ENCODE data around the gene ACADSB.

ACADSB gene

GRCh38 chr10:122990278-122990677 is 18.5 kb upstream of the ACADSB start:
- Histone ChIP-seq H4K91ac (ENCODE audit: low read depth, low read length) (no peak overlapping the region), H3K4ac (ENCODE audit: low read depth, low read length) (no peak overlapping the region), H2BK120ac (ENCODE audit: insufficient read depth, low read length, poor library complexity) (no peak overlapping the region), H3K27ac (ENCODE audit: low read depth, low read length) (no peak overlapping the region), H2BK5ac (ENCODE audit: low read depth, low read length, poor library complexity) (no peak overlapping the region), H3K18ac (ENCODE audit: low read length) (no peak overlapping the region), H2AFZ (ENCODE audit: insufficient read depth, low read length, poor library complexity) (no peak overlapping the region), H2AK5ac (ENCODE audit: low read length) (no peak overlapping the region), H3K9ac (ENCODE audit: low read length) (no peak overlapping the region), H4K12ac (ENCODE audit: low read depth, low read length) (no peak overlapping the region), H3K79me2 (ENCODE audit: control insufficient read depth, insufficient read depth, low read length, poor library complexity) (no peaks in the 10 kb centered on the region), H3K79me1 (ENCODE audit: low read length) (no peaks in the 10 kb centered on the region), H3K9me3 (ENCODE audit: insufficient read depth, low read depth, low read length) (no peaks in the 10 kb centered on the region), H3K36me3 (ENCODE audit: control insufficient read depth in 1 of 2, insufficient read depth in 2 of 2, low read length in 2 of 2) (peaks cover 5 to 9% of the 10 kb centered on the region in 2 experiments), H3K4me2 (ENCODE audit: low read length) (no peak overlapping the region), H2BK12ac (ENCODE audit: low read length) (no peak overlapping the region), H3K4me3 (ENCODE audit: low read depth, low read length) (no peak overlapping the region), H3K14ac (ENCODE audit: low read length) (no peak overlapping the region), H4K8ac (ENCODE audit: low read depth, low read length) (no peak overlapping the region), H3K23ac (ENCODE audit: low read length) (no peak overlapping the region), H3K27me3 (ENCODE audit: insufficient read depth, low read length) (no peaks in the 10 kb centered on the region), H3K4me1 (ENCODE audit: control insufficient read depth in 1 of 2, insufficient read depth in 2 of 2, low read length in 2 of 2) (no peaks in the 10 kb centered on the region)
- DNase-seq = no peak
- no CpG with 5 or more reads among the region's 5 CpGs for WGBS (ENCODE audit: extremely low coverage, insufficient coverage, insufficient read length)

- H3K23ac ChIP-seq (ENCODE audit: low read length) = no peak overlapping the region
- no peak overlapping the region for H3K4me3 ChIP-seq (ENCODE audit: low read depth, low read length)
- no peak overlapping the region for H3K9ac ChIP-seq (ENCODE audit: low read length)
- H2AFZ ChIP-seq (ENCODE audit: insufficient read depth, low read length, poor library complexity) = no peak overlapping the region
- H3K36me3 ChIP-seq (ENCODE audit: control insufficient read depth in 1 of 2, insufficient read depth in 2 of 2, low read length in 2 of 2) = peaks cover 5 to 13% of the 10 kb centered on the region in 2 experiments
- H3K27me3 ChIP-seq (ENCODE audit: insufficient read depth, low read length) = no peaks in the 10 kb centered on the region
- no peak overlapping the region for H3K4ac ChIP-seq (ENCODE audit: low read depth, low read length)
- H3K4me2 ChIP-seq (ENCODE audit: low read length) = no peak overlapping the region
- H4K8ac ChIP-seq (ENCODE audit: low read depth, low read length) = no peak overlapping the region
- H2BK120ac ChIP-seq (ENCODE audit: insufficient read depth, low read length, poor library complexity) = no peak overlapping the region
- no CpG with 5 or more reads among the region's 1 CpG for WGBS (ENCODE audit: extremely low coverage, insufficient coverage, insufficient read length)
- H3K4me1 ChIP-seq (ENCODE audit: control insufficient read depth in 1 of 2, insufficient read depth in 2 of 2, low read length in 2 of 2) = no peaks in the 10 kb centered on the region
- H3K79me2 ChIP-seq (ENCODE audit: control insufficient read depth, insufficient read depth, low read length, poor library complexity) = no peaks in the 10 kb centered on the region
- no peak for DNase-seq
- H4K12ac ChIP-seq (ENCODE audit: low read depth, low read length) = no peak overlapping the region
- no peak overlapping the region for H3K18ac ChIP-seq (ENCODE audit: low read length)
- H2BK12ac ChIP-seq (ENCODE audit: low read length) = no peak overlapping the region
- no peak overlapping the region for H3K14ac ChIP-seq (ENCODE audit: low read length)
- H2BK5ac ChIP-seq (ENCODE audit: low read depth, low read length, poor library complexity) = no peak overlapping the region
- no peak overlapping the region for H3K27ac ChIP-seq (ENCODE audit: low read depth, low read length)
- H4K91ac ChIP-seq (ENCODE audit: low read depth, low read length) = no peak overlapping the region
- no peaks in the 10 kb centered on the region for H3K79me1 ChIP-seq (ENCODE audit: low read length)
- no peaks in the 10 kb centered on the region for H3K9me3 ChIP-seq (ENCODE audit: insufficient read depth, low read depth, low read length)
- no peak overlapping the region for H2AK5ac ChIP-seq (ENCODE audit: low read length)
Measured at GRCh38 chr10:122992031-122992585, 16.7 kb upstream of the ACADSB start.

- no peak overlapping the region for H3K9ac ChIP-seq (ENCODE audit: low read length)
- H2BK5ac ChIP-seq (ENCODE audit: low read depth, low read length, poor library complexity) = no peak overlapping the region
- no peak for DNase-seq
- H3K14ac ChIP-seq (ENCODE audit: low read length) = no peak overlapping the region
- no peak overlapping the region for H2BK120ac ChIP-seq (ENCODE audit: insufficient read depth, low read length, poor library complexity)
- H3K27ac ChIP-seq (ENCODE audit: low read depth, low read length) = no peak overlapping the region
- H3K4me2 ChIP-seq (ENCODE audit: low read length) = no peak overlapping the region
- H3K18ac ChIP-seq (ENCODE audit: low read length) = no peak overlapping the region
- H4K8ac ChIP-seq (ENCODE audit: low read depth, low read length) = no peak overlapping the region
- H2AK5ac ChIP-seq (ENCODE audit: low read length) = no peak overlapping the region
- H2BK12ac ChIP-seq (ENCODE audit: low read length) = no peak overlapping the region
- no CpG with 5 or more reads among the region's 6 CpGs for WGBS (ENCODE audit: extremely low coverage, insufficient coverage, insufficient read length)
- H3K27me3 ChIP-seq (ENCODE audit: insufficient read depth, low read length) = no peaks in the 10 kb centered on the region
- H3K9me3 ChIP-seq (ENCODE audit: insufficient read depth, low read depth, low read length) = no peaks in the 10 kb centered on the region
- no peak overlapping the region for H3K4me3 ChIP-seq (ENCODE audit: low read depth, low read length)
- no peaks in the 10 kb centered on the region for H3K79me1 ChIP-seq (ENCODE audit: low read length)
- H3K4me1 ChIP-seq (ENCODE audit: control insufficient read depth in 1 of 2, insufficient read depth in 2 of 2, low read length in 2 of 2) = no peaks in the 10 kb centered on the region
- no peak overlapping the region for H2AFZ ChIP-seq (ENCODE audit: insufficient read depth, low read length, poor library complexity)
- H3K4ac ChIP-seq (ENCODE audit: low read depth, low read length) = no peak overlapping the region
- H3K79me2 ChIP-seq (ENCODE audit: control insufficient read depth, insufficient read depth, low read length, poor library complexity) = no peaks in the 10 kb centered on the region
- no peak overlapping the region for H3K23ac ChIP-seq (ENCODE audit: low read length)
- no peak overlapping the region for H4K12ac ChIP-seq (ENCODE audit: low read depth, low read length)
- peaks cover 5 to 15% of the 10 kb centered on the region in 2 experiments for H3K36me3 ChIP-seq (ENCODE audit: control insufficient read depth in 1 of 2, insufficient read depth in 2 of 2, low read length in 2 of 2)
- no peak overlapping the region for H4K91ac ChIP-seq (ENCODE audit: low read depth, low read length)
Measured at GRCh38 chr10:122993797-122994336, 14.9 kb upstream of the ACADSB start.

GRCh38 chr10:122995936-122996335 is 12.9 kb upstream of the ACADSB start:
- WGBS (ENCODE audit: extremely low coverage, insufficient coverage, insufficient read length) = no CpG with 5 or more reads among the region's 4 CpGs

More at GRCh38 chr10:122995936-122996335, 12.9 kb upstream of the ACADSB start:
- H2BK120ac ChIP-seq (ENCODE audit: insufficient read depth, low read length, poor library complexity) = no peak overlapping the region
- H3K36me3 ChIP-seq (ENCODE audit: control insufficient read depth in 1 of 2, insufficient read depth in 2 of 2, low read length in 2 of 2) = peaks cover 5 to 15% of the 10 kb centered on the region in 2 experiments
- H3K4ac ChIP-seq (ENCODE audit: low read depth, low read length) = no peak overlapping the region
- H3K14ac ChIP-seq (ENCODE audit: low read length) = no peak overlapping the region
- H3K4me1 ChIP-seq (ENCODE audit: control insufficient read depth in 1 of 2, insufficient read depth in 2 of 2, low read length in 2 of 2) = no peaks in the 10 kb centered on the region
- no peaks in the 10 kb centered on the region for H3K9me3 ChIP-seq (ENCODE audit: insufficient read depth, low read depth, low read length)
- no peak for DNase-seq
- no peak overlapping the region for H2AFZ ChIP-seq (ENCODE audit: insufficient read depth, low read length, poor library complexity)
- H3K79me1 ChIP-seq (ENCODE audit: low read length) = no peaks in the 10 kb centered on the region
- no peak overlapping the region for H3K27ac ChIP-seq (ENCODE audit: low read depth, low read length)
- H2BK12ac ChIP-seq (ENCODE audit: low read length) = no peak overlapping the region
- H4K8ac ChIP-seq (ENCODE audit: low read depth, low read length) = no peak overlapping the region
- no peak overlapping the region for H3K4me2 ChIP-seq (ENCODE audit: low read length)
- no peaks in the 10 kb centered on the region for H3K79me2 ChIP-seq (ENCODE audit: control insufficient read depth, insufficient read depth, low read length, poor library complexity)
- H3K23ac ChIP-seq (ENCODE audit: low read length) = no peak overlapping the region
- no peak overlapping the region for H2BK5ac ChIP-seq (ENCODE audit: low read depth, low read length, poor library complexity)
- H3K18ac ChIP-seq (ENCODE audit: low read length) = no peak overlapping the region
- no peak overlapping the region for H2AK5ac ChIP-seq (ENCODE audit: low read length)
- H3K9ac ChIP-seq (ENCODE audit: low read length) = no peak overlapping the region
- H4K91ac ChIP-seq (ENCODE audit: low read depth, low read length) = no peak overlapping the region
- no peak overlapping the region for H4K12ac ChIP-seq (ENCODE audit: low read depth, low read length)
- H3K4me3 ChIP-seq (ENCODE audit: low read depth, low read length) = no peak overlapping the region
- no peaks in the 10 kb centered on the region for H3K27me3 ChIP-seq (ENCODE audit: insufficient read depth, low read length)

Data from trophoblast cell (in vitro differentiated cells and primary cell).